Rectal smooth muscle tissue (tissue), 1 donor: ENCODE data around the gene MORN1.
"Not testable (repeated sequence)": the region's sequence is repeated elsewhere in the genome, so short reads cannot be mapped to it uniquely, and the experiment has no call there.

Experiments
- H3K27ac ChIP-seq: one replicate; pipeline ENCODE4 v1.7.0; 2013; ENCODE audit warnings: low read depth, low read length, inconsistent platforms
- H3K27me3 ChIP-seq: one replicate; pipeline ENCODE4 v1.7.0; 2013; ENCODE audit warnings: low read length; ENCODE audit not compliant: control insufficient read depth, insufficient read depth
- H3K36me3 ChIP-seq: one replicate; pipeline ENCODE4 v1.7.0; 2013; ENCODE audit warnings: low read length; ENCODE audit not compliant: control insufficient read depth, insufficient read depth
- H3K4me1 ChIP-seq: one replicate; pipeline ENCODE4 v1.7.0; 2013; ENCODE audit warnings: low read length; ENCODE audit not compliant: control insufficient read depth, insufficient read depth
- H3K4me3 ChIP-seq: one replicate; pipeline ENCODE4 v1.7.0; 2013; ENCODE audit warnings: low read length
- H3K9ac ChIP-seq: one replicate; pipeline ENCODE4 v1.7.0; 2013; ENCODE audit warnings: low read length

The MORN1 gene

GRCh38 chr1:2327162-2327561 lies 64.2 kb downstream of the MORN1 start:
- not testable (repeated sequence) for H3K9ac ChIP-seq, H3K36me3 ChIP-seq, H3K4me3 ChIP-seq, H3K27ac ChIP-seq, H3K27me3 ChIP-seq
- peaks cover 29% of the 10 kb centered on the region for H3K4me1 ChIP-seq

DNA sequence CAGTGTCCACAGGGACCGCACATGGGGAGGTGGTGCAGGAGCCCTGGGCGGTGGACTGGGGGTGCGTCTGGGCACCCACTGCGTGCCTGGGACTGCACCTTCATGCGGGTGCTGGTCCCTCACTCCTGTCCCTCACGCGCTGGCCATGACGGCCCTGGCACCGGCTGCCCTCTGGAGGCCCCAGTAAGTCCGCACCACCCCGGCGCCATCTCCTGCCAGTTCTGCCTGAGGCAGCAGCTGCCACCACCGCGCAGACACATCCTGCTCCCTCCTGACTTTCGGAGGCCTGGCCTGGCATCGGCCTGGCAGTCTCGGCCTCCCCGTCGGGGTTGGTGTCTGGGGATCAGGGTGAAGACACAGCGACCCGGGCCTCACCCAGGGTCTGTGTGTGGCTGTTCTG lies 64.8 kb downstream of the MORN1 start:
- H3K27me3 ChIP-seq: no peaks in the 10 kb centered on the region

DNA sequence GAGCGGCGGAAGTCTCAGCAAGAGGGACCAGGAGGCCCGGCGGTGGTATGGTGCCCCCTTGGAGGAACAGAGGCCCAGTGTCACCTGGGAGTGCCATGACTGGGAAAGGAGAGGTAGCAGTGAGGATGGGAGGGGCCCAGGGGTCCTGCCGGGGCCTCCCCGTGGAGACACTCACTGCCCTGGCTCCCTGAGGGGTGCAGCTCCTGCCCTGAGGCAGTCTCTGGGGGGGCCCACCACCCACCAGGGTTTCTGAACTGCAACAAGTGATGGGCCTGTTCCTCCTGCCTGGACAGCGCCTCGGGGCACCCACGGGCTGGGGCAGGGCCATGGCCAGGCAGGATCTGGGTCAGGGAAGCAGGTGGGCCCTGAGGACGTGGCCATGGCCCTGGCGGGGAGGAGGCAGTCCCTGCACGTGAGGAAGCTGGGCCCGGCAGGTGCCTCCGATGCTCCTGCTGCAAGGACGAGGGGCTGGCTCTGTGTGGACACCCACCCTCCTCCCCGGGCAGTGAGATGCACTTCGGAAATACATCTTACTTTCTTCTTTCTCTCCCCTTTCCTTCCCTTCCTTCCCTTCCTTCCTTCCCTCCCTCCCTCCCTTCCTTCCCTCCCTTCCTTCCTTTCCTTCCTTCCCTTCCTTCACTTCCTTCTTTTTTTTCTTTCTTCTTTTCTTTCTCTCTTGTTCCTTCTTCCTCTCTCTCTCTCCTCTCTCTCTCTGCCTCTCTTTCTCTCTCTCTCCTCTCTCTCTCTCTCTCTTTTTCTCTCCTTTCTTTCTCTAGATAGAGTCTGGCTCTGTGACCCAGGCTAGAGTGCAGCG lies 66.6 kb downstream of the MORN1 start:
- Histone ChIP-seq H3K4me1 (peaks cover 27% of the 10 kb centered on the region), H3K27ac (no peak overlapping the region), H3K9ac (no peak overlapping the region), H3K4me3 (no peak overlapping the region), H3K27me3 (no peaks in the 10 kb centered on the region), H3K36me3 (no peaks in the 10 kb centered on the region)

More for the DNA sequence above, 64.8 kb downstream of the MORN1 start:
- H3K27ac ChIP-seq: no peak overlapping the region
- no peak overlapping the region for H3K4me3 ChIP-seq
- no peaks in the 10 kb centered on the region for H3K36me3 ChIP-seq
- peaks cover 32% of the 10 kb centered on the region for H3K4me1 ChIP-seq
- no peak overlapping the region for H3K9ac ChIP-seq

- Histone ChIP-seq H3K4me3 (no peak overlapping the region), H3K36me3 (no peaks in the 10 kb centered on the region), H3K4me1 (peaks cover 36% of the 10 kb centered on the region), H3K9ac (no peak overlapping the region), H3K27me3 (no peaks in the 10 kb centered on the region), H3K27ac (peak overlapping the region; percentile 88)
These were observed 67.8 kb downstream of the MORN1 start for GRCh38 chr1:2323451-2323974.

GRCh38 chr1:2322581-2323211 lies 68.7 kb downstream of the MORN1 start:
- Histone ChIP-seq H3K27me3 (no peaks in the 10 kb centered on the region), H3K9ac (no peak overlapping the region), H3K4me1 (peaks cover 37% of the 10 kb centered on the region), H3K27ac (peak overlapping the region; percentile 88), H3K36me3 (no peaks in the 10 kb centered on the region), H3K4me3 (no peak overlapping the region)

GRCh38 chr1:2322065-2322571 lies 69.2 kb downstream of the MORN1 start:
- H3K4me1 ChIP-seq: peaks cover 37% of the 10 kb centered on the region
- no peak overlapping the region for H3K9ac ChIP-seq

GRCh38 chr1:2320760-2321667 lies 70.3 kb downstream of the MORN1 start:
- H3K36me3 ChIP-seq: no peaks in the 10 kb centered on the region
- no peak overlapping the region for H3K4me3 ChIP-seq
- no peaks in the 10 kb centered on the region for H3K27me3 ChIP-seq
- H3K27ac ChIP-seq: peak overlapping the region; percentile 88
- H3K4me1 ChIP-seq: peaks cover 37% of the 10 kb centered on the region
- H3K9ac ChIP-seq: no peak overlapping the region

More at GRCh38 chr1:2322065-2322571, 69.2 kb downstream of the MORN1 start:
- no peaks in the 10 kb centered on the region for H3K27me3 ChIP-seq
- no peaks in the 10 kb centered on the region for H3K36me3 ChIP-seq
- H3K27ac ChIP-seq: peak overlapping the region; percentile 88
- H3K4me3 ChIP-seq: no peak overlapping the region

DNA sequence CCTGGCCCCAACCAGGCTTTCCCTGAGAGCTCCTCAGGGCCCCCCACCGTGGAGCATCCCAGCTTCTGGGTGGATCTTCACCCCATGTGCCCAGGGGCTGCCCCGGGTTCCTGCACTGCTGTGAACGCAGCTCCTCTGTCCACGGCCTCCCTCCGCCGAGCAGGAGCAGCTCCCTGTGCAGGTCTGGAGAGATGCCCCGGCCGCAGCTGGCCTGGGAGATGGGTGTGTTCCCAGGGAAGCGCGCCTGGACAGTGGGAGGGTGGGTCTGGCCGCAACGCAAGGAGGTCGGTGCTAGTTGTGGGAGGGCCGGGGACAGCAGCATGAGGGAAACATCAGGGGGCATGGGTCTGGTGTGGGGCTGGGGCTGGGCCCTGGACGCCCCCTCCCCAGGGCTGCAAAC lies 71.3 kb downstream of the MORN1 start:
- no peak overlapping the region for H3K4me3 ChIP-seq
- no peaks in the 10 kb centered on the region for H3K36me3 ChIP-seq
- H3K9ac ChIP-seq: no peak overlapping the region
- peaks cover 37% of the 10 kb centered on the region for H3K4me1 ChIP-seq
- H3K27me3 ChIP-seq: no peaks in the 10 kb centered on the region
- H3K27ac ChIP-seq: peak overlapping the region; percentile 88

DNA sequence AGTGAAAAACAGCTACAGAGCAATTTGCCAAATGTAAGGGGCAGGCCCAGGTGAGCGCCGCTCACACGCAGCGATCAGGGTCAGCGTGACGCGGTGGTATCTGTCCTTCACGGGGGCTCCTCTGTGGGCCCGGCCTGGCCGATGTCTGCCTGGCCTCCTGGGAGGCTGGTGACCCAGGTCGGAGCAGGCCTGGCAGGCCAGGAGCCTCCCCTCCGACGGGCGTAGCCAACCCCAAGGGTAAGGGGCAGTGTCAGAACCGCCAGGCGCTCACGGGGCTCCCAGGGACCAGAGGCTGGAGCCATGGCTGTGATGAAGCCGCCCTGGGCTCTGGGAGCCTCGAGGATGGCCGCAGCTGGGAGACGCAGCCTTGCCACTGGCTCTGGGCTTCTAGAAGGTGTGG lies 72.1 kb downstream of the MORN1 start:
- H3K27me3 ChIP-seq: no peaks in the 10 kb centered on the region
- H3K36me3 ChIP-seq: no peaks in the 10 kb centered on the region
- peaks cover 37% of the 10 kb centered on the region for H3K4me1 ChIP-seq
- peak overlapping the region; percentile 58 for H3K27ac ChIP-seq
- no peak overlapping the region for H3K4me3 ChIP-seq
- H3K9ac ChIP-seq: no peak overlapping the region

DNA sequence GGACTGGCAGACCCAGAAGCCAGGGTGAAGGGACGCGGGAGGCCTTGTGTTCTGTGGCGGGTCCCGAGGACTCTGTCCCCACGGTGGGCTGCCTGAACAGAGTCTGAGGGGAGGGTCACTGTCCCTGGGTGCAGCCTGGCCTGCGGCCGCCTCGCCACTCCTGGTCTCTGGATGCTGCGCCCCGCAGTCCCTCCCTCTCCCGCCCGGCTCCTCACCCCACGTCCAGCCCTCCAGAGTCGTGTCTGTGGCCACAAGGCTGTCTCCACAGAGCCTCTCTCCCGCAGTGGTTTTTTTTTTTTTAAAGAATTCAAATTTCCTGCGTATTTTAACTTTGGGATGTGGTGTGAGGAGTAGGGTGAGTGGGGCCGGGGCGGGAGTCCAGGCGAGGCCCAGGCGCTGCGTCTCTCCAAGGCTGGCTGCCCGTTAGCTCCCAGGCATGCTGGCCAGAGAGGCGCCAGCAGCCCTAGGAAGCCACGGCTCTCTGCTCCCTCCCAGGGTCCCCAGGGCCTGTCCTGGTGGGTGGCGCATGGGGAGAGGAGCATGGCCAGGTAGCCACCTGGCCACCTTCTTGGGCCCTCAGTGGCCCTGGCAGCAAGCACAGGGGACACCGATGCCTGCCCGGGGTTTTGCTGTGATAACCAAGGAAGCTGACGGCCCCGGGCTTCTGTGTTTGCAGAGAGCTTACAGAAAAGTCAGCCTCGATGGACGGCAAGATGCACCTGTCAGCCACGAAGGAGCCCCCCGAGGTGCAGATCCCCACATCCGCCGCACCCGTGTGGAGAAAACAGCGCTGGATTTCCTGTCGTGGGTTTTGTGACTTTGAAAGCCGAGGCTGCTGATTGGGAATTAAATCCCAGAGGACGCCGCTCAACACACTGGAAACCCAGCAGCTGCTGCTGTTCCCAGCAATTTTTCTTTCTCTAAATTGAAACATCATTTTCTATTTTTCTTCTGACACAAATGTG lies 72.8 kb downstream of the MORN1 start:
- Histone ChIP-seq H3K27ac (peak overlapping the region; percentile 58), H3K4me3 (no peak overlapping the region), H3K36me3 (no peaks in the 10 kb centered on the region), H3K27me3 (no peaks in the 10 kb centered on the region), H3K9ac (no peak overlapping the region), H3K4me1 (peaks cover 43% of the 10 kb centered on the region)
